Measurements from ENCODE around the gene TSEN54.

The TSEN54 gene

GRCh38 chr17:75550139-75550465 lies 33.8 kb downstream of the TSEN54 start:
- Mint-ChIP-seq H3K4me1 (ENCODE audit: low read depth) (no peaks in the 10 kb centered on the region), H3K4me3 (no peak overlapping the region), H3K27me3 (no peaks in the 10 kb centered on the region), H3K27ac (no peak overlapping the region), H3K9me3 (ENCODE audit: low read depth) (no peaks in the 10 kb centered on the region), H3K36me3 (no peaks in the 10 kb centered on the region)

- no peaks in the 10 kb centered on the region for H3K4me1 Mint-ChIP-seq (ENCODE audit: low read depth)
- H3K27me3 Mint-ChIP-seq, result no peaks in the 10 kb centered on the region
- H3K36me3 Mint-ChIP-seq, result no peaks in the 10 kb centered on the region
- no peak overlapping the region for H3K27ac Mint-ChIP-seq
- no peak overlapping the region for H3K4me3 Mint-ChIP-seq
- H3K9me3 Mint-ChIP-seq (ENCODE audit: low read depth), result no peaks in the 10 kb centered on the region
These were observed 34.9 kb downstream of the TSEN54 start for GRCh38 chr17:75551266-75551665.

DNA sequence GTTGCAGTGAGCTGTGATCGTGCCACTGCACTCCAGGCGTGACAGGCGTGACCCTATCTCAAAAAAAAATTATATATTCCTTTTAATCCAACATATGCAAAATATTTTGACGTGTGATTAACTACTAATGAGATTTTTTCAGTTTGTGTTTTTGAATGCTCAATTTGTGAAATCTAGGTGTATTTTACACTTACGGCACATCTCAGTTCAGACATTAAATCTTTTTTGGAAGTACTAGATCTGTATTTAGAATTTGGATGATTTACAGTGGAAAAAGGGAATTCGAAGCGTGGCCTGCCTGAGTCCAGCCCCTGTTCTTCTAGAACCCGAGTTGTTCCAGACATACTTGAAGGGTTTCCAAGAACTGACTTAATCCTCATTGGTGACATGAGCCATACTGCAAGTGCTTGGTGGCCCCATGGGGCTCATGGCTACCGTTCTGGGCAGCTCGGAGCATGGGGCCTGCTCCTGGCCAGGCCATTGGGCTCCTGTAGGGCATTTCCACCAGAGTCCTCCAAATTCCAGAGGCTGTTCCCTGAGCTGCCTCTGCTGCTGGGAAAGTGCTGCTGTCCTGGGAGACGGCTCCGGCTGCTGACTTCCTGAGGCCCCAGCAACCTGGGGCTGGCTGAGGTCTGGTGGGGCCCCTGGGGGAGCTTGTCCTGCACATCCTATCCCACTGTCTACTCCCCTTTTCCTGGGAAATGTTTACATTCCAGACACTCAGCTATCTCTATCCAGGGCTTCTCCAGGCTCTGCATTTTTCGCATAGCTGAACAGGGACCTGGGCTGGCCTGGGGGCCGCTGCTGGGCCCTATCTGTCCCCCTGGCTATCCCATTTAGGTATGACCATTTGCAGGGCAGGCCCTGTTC lies 36.3 kb downstream of the TSEN54 start:
- Mint-ChIP-seq H3K27me3 (no peaks in the 10 kb centered on the region), H3K27ac (no peak overlapping the region), H3K36me3 (no peaks in the 10 kb centered on the region), H3K4me3 (no peak overlapping the region), H3K9me3 (ENCODE audit: low read depth) (no peaks in the 10 kb centered on the region), H3K4me1 (ENCODE audit: low read depth) (no peaks in the 10 kb centered on the region)

DNA sequence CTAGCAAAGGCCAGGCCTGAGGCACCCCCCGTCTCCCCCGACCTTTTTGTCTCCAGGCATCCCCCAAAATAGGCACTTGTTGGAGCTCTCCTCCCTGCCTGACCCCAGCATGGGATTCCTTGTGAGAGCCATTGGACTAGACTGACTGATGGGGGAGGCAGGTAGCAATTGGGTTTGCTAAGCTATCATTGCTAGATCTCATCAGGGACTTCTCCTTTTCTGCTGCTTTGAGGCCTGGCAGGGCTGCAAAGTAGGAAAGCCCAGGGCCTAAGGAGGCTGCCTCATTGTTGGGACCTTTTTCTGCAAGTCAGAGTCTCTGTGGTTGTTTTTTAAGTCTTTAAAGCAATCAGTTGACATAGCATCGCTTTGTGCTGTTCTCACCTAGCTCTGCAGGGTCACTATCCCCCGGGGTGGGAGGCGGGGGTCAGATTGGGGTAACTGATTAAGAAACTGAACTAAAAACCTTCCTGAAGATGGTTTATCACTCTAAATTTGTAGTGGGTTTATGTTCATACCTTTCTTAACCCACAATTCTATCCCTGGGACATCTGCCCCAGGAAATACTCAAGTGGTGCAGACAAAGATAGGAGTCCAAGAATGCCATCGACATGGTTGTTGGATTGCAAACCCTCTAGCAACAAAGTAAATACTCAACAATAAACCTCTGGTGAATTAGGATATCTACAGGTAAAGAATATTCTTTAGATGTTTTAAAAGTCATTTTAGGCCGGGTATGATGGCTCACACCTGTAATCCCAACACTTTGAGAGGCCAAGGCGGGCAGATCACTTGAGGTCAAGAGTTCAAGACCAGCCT lies 37.2 kb downstream of the TSEN54 start:
- no peaks in the 10 kb centered on the region for H3K36me3 Mint-ChIP-seq
- no peak overlapping the region for H3K4me3 Mint-ChIP-seq
- H3K27me3 Mint-ChIP-seq, result no peaks in the 10 kb centered on the region
- no peak overlapping the region for H3K27ac Mint-ChIP-seq
- no peaks in the 10 kb centered on the region for H3K4me1 Mint-ChIP-seq (ENCODE audit: low read depth)
- no peaks in the 10 kb centered on the region for H3K9me3 Mint-ChIP-seq (ENCODE audit: low read depth)

GRCh38 chr17:75555679-75556153 lies 39.4 kb downstream of the TSEN54 start:
- H3K9me3 Mint-ChIP-seq (ENCODE audit: low read depth), result no peaks in the 10 kb centered on the region
- H3K27ac Mint-ChIP-seq, result no peak overlapping the region
- no peaks in the 10 kb centered on the region for H3K27me3 Mint-ChIP-seq
- H3K36me3 Mint-ChIP-seq, result no peaks in the 10 kb centered on the region
- H3K4me1 Mint-ChIP-seq (ENCODE audit: low read depth), result no peaks in the 10 kb centered on the region
- H3K4me3 Mint-ChIP-seq, result no peak overlapping the region

GRCh38 chr17:75557075-75557851 lies 40.9 kb downstream of the TSEN54 start:
- Mint-ChIP-seq H3K36me3 (no peaks in the 10 kb centered on the region), H3K9me3 (ENCODE audit: low read depth) (no peaks in the 10 kb centered on the region), H3K27me3 (no peaks in the 10 kb centered on the region), H3K4me3 (no peak overlapping the region), H3K27ac (no peak overlapping the region), H3K4me1 (ENCODE audit: low read depth) (no peaks in the 10 kb centered on the region)

DNA sequence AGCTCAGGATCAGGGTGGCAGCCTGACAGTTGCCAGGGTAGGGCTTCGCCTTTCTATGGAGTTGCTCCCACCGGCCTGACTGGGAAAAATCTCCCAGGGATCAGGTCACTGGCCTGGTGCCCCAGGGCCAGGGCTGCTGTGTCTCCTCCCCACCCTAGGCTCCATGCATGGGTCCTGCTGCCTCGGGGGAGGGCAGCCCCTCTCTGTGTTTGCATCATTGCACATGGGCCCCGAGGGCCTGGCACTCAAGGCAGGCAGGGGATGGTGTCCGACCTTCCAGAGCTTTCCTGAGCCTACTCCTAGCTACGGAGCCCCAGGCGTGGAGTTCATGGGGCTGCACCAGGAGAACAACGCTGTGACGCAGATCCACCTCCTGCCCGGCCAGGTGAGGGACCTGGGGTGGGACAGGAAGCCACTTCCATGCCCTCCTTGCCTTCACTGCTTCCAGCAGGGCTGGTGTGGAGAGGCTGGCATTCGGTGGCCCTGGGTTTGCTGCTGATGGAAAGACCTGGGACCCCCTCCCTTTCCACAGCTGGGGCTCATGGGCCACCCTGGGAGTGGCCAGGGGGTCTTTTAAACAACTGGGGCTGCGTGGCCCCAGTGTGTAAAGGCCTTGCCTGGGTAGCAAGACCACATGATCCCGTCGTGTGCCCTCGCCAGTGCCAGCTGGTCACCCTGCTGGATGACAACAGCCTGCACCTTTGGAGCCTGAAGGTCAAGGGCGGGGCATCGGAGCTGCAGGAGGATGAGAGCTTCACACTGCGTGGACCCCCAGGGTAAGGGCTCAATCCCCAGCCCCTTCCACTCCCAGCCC lies 41.7 kb downstream of the TSEN54 start:
- no peaks in the 10 kb centered on the region for H3K27me3 Mint-ChIP-seq
- H3K36me3 Mint-ChIP-seq, result no peaks in the 10 kb centered on the region
- H3K27ac Mint-ChIP-seq, result no peak overlapping the region
- H3K4me1 Mint-ChIP-seq (ENCODE audit: low read depth), result no peaks in the 10 kb centered on the region
- no peaks in the 10 kb centered on the region for H3K9me3 Mint-ChIP-seq (ENCODE audit: low read depth)
- no peak overlapping the region for H3K4me3 Mint-ChIP-seq

GRCh38 chr17:75558666-75559530 lies 42.6 kb downstream of the TSEN54 start:
- H3K36me3 Mint-ChIP-seq, result no peaks in the 10 kb centered on the region
- no peaks in the 10 kb centered on the region for H3K27me3 Mint-ChIP-seq
- no peaks in the 10 kb centered on the region for H3K4me1 Mint-ChIP-seq (ENCODE audit: low read depth)
- H3K4me3 Mint-ChIP-seq, result no peak overlapping the region
- no peaks in the 10 kb centered on the region for H3K9me3 Mint-ChIP-seq (ENCODE audit: low read depth)
- no peak overlapping the region for H3K27ac Mint-ChIP-seq

GRCh38 chr17:75559958-75560533 lies 43.7 kb downstream of the TSEN54 start:
- no peaks in the 10 kb centered on the region for H3K4me1 Mint-ChIP-seq (ENCODE audit: low read depth)
- H3K36me3 Mint-ChIP-seq, result no peaks in the 10 kb centered on the region
- H3K4me3 Mint-ChIP-seq, result no peak overlapping the region
- no peak overlapping the region for H3K27ac Mint-ChIP-seq
- no peaks in the 10 kb centered on the region for H3K9me3 Mint-ChIP-seq (ENCODE audit: low read depth)
- no peaks in the 10 kb centered on the region for H3K27me3 Mint-ChIP-seq

- Mint-ChIP-seq H3K27me3 (no peaks in the 10 kb centered on the region), H3K4me1 (ENCODE audit: low read depth) (no peaks in the 10 kb centered on the region), H3K36me3 (peaks cover 4% of the 10 kb centered on the region), H3K9me3 (ENCODE audit: low read depth) (no peaks in the 10 kb centered on the region), H3K27ac (no peak overlapping the region), H3K4me3 (no peak overlapping the region)
These were observed 45.7 kb downstream of the TSEN54 start for GRCh38 chr17:75561927-75562603.

DNA sequence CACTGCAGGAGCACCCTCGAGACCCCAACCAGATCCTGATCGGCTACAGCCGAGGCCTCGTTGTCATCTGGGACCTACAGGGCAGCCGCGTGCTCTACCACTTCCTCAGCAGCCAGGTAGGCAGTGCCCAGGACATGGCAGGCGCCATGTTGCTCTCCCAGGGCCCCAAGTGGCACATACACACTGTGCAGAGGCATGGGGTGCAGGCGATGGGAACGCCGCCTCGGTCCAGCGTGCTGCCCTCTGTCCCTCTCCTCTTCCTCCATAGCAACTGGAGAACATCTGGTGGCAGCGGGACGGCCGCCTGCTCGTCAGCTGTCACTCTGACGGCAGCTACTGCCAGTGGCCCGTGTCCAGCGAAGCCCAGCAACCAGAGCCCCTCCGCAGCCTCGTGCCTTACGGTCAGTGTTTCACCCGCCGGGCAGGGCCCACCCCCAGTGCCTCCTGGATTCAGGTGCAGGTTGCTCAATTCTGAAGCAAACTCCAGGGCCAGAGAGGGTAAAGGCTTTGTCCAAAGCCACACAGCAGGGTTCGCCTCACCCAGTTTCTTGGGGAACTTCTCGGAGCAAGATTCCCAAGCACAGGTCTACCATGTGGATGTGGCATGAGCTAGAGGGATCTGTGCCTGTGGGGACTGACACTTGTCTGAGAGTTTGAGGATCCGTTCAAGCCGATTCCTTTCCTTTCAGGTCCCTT lies 46.9 kb downstream of the TSEN54 start:
- Mint-ChIP-seq H3K27me3 (no peaks in the 10 kb centered on the region), H3K27ac (no peak overlapping the region), H3K36me3 (peaks cover 4% of the 10 kb centered on the region), H3K4me3 (no peak overlapping the region), H3K9me3 (ENCODE audit: low read depth) (no peaks in the 10 kb centered on the region), H3K4me1 (ENCODE audit: low read depth) (no peaks in the 10 kb centered on the region)

- Mint-ChIP-seq H3K27me3 (no peaks in the 10 kb centered on the region), H3K36me3 (peaks cover 4% of the 10 kb centered on the region), H3K4me3 (no peak overlapping the region), H3K4me1 (ENCODE audit: low read depth) (no peaks in the 10 kb centered on the region), H3K27ac (no peak overlapping the region), H3K9me3 (ENCODE audit: low read depth) (no peaks in the 10 kb centered on the region)
These were observed 47.9 kb downstream of the TSEN54 start for GRCh38 chr17:75564195-75564594.

Measured in activated naive CD8-positive, alpha-beta T cell (primary cell).